Activated CD8-positive, alpha-beta memory T cell treated with anti-CD3 and anti-CD28 coated beads, Interleukin-2, amount 50 U/mL, for 24 hours (primary cell): ENCODE measurements around the gene GDAP2.

Experiments
- DNase-seq: peaks from one replicate; pipeline ENCODE4 v3.0.0-alpha.2; 2020; ENCODE audit errors: extremely low read depth

The GDAP2 gene

DNA sequence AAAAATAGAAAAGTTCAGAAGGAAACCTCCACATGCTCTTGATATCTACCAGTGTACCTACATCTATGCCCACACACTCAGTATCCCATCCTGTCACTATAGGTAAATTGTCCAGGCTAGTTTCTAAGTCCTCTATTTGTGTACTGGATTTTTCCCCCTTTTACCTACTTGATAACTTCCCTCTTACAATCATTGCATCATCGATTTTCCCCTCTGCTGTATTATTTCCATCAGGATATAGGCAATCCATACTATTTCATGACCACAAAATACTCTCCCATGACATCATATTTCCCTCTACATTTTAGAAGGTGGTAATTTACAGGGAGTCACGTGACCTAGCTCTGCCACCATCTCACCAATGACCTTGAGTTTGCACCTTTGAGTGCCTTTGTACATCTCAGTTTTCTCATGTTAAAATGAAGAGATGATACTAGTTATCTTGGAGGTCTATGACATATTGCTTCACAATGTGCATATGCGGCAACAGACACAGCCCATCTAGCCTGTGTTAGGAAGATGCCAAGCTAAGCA is 88.2 kb downstream of the GDAP2 start:
- no peak for DNase-seq

DNA sequence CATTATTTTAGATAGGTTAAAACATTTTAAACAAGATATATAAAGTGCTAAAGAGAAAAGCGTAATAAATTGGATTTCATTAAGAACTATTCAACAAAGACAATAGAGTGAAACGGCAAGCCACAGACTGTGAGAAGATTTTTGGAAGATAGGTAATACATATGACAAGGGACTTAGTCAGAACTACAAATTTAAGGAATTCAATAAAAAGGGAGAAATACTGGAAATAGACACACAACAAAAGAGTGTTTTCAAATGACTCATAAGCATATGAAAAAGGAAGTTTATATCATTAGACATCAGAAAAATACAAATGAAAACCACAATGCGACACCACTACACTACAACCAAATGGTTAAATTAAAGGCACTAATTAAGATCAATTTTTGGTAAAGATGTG is 90.5 kb downstream of the GDAP2 start:
- DNase-seq: no peak

DNA sequence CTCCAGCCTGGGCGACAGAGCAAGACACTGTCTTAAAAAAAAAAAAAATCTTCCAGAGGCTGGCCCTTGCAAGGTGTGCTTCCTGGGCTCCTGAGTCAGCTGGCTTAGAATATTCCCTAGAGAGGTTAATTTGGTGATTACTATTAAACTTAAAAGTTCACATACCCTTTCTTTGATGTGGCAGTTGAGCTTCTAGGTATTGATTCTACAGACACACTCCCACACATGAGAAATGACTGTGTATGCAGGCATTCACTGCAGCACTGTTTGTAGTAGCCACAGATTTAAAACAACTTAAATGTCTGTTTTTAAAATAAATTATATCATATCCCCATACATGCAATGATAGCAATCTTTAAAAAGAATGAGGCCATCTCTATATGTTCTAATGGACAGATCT is 93.4 kb downstream of the GDAP2 start:
- DNase-seq: no peak

DNA sequence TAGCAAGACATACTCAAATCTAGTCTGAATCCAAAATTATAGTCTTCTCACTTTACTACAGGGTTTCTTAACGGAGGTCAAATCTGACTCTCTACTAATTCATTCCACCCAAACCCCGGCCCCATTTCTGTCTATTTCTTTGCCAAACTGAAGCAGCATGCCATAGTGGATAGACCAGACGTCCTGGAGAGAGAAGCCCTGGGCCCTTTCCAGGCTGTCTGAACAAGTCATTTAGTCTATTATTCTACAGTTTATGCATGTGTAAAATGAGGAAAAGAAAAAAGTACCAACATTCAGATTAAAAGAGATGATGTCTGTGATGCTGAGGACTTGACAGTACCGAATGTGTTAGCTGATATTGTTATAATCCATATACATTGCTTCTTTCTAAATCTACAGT is 95.0 kb downstream of the GDAP2 start:
- no peak for DNase-seq

DNA sequence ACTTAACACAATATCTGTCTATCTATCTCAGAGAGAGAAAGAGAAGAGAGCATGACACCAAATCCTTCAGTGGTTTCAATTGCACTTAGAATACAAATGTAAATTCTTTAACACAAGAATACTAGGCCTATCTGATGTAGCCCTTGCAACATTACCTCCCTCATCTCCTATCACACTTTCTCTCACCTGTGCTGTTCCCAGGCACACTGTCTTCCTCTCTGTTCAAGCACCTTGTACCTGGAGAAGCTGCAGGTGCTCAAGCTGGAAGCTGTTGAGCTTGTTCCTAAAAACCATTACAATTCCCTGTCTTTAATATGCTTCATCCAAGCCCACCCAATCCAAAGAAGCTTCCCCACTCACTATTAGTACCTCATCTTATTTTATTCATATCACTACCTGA is 97.0 kb downstream of the GDAP2 start:
- DNase-seq: no peak

DNA sequence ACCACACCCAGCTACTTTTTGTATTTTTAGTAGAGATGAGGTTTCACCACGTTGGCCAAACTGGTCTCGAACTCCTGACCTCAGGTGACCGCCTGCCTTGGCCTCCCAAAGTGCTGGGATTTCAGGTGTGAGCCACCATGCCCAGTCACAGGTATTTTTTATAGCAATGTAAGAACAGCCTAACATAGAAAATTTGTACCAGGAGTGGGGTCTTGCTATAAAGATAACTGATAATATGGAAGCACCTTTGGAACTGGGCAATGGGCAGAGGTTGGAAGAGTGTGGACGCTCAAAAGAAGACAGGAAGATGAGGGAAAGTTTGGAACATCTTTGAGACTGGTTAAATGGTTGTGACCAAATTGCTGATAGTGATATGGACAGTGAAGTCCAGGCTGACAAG is 99.2 kb downstream of the GDAP2 start:
- DNase-seq: no peak

DNA sequence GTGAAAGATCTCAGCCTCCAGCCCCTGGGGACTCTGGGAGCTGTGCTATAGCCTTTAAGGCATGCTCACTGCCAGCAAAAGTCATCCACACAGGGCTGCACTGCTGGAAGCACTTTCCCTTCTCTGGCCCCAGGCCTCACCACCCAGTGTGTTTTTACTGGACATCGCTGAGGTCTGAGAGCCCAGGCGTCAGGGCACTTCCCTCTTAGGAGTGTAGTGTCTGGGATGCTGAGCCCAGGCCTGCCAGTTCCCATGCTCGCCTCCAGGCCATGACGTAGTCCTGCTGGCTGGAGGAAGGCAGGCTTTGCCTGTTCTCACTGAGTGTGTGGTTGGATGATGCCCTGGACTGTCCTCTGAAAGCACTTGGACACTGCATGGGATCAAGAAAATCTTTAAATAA is 101.2 kb downstream of the GDAP2 start:
- DNase-seq: no peak

DNA sequence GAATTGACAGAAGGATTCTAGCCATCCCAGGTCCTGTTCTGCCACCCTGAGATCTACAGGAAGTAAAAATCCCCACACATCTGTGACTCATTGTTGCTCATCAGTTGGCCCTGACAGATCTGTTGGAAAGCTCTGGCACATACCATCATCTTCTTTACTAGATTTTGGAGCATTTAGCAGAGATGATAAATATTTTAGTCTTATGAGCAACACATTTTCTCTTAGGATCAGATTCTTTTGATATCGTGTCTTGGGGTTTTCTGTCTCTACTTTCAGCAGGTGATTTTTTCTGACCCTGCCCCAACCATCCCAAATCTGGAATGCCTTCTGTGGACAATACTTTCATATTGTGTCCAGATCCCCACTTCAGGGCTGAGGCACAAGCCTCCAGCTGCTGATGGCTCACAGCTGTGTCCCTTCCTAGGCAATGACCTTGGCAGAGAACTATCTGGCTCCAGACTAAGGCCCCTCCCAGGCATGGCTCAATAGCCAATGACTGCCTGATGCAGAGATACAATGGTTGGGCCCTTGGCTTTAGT is 102.8 kb downstream of the GDAP2 start:
- no peak for DNase-seq

DNA sequence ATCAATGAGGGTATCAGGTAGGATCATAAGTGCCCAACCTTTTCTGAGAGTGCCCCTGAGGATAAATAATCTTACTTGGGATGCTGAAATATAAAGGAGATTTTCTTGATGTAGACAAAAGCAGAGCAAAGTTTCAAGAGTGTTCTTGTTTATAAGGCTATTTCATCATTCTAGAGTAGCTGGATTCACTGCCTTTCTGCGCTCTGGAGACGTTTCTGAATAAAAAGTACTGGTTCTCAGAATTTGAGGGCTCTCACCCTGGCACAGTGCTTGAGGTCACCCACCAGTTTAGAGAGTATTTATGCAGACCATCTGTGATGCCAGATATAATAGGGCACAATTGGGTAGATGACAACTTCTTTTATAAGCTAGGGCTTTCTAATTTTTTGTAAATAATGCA is 103.3 kb downstream of the GDAP2 start:
- DNase-seq: no peak

DNA sequence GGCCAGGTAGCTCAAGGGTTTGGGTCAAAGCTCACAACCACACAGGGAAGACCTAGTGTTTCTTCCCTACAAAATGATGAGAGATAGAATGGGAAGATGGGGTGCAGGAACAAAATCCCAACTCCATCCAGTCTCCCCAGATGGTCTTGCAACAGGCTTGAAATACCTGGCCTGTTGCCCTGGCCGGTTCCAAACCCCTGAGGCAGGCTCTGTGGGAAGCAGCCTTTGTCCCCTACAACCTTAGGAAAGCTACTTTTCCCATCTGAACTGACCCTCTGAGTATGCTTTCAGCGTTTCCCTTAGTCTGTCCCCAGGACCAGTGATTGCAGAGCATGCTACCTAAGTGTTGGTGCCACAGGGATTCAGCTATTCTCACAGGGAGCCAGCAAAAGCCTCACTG is 104.0 kb downstream of the GDAP2 start:
- no peak for DNase-seq

DNA sequence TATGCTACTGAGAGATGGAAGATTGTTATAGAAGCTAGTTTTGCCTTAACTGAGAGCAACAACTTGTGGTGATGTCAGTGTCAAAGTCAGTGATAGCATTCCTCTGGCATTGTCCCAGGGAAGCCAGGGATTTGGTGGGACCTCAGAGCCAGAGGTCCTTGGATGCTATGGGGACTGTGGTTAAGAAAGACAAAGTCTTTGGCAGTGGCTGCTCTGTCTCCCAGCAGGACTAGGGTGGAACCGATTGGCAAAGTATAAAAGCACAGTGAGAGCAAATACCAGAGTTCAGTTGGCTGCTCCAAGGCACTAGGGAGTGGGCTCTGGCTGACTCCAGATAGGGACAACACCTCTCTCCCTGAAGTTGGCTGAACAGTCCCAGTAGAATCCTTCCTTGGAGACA is 104.8 kb downstream of the GDAP2 start:
- no peak for DNase-seq

DNA sequence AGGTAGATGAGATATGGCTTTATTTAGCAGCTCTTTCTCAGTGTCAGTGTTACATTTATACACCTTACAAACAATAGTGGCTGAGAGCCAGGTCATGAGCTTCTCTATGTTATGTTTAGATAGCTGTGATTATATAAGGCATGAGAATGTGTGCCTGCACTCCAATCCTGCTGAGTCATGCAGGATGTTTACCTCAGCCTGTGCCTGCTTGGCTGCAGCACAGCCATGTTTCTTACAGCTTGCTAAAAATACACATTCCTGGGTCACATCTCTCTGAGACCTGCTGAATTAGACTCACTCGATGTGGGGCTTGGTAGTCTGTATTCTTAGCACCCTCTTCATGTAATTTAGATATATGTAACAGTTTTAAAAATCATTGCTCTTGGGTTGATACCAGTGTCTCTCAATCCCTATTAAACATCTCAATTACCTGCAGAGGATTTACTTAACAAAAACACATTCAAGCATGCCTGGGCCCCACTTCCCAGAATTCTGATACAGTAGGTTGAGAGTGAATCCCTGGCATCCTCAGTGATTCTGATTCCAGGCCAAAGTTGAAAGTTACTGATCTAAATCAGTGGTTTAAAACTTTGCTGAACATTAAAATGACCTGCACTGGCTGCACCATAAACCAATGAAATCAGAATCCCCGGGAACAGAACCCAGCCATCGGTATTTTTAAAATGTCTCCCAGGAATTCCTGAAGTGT is 107.5 kb downstream of the GDAP2 start:
- DNase-seq: no peak

DNA sequence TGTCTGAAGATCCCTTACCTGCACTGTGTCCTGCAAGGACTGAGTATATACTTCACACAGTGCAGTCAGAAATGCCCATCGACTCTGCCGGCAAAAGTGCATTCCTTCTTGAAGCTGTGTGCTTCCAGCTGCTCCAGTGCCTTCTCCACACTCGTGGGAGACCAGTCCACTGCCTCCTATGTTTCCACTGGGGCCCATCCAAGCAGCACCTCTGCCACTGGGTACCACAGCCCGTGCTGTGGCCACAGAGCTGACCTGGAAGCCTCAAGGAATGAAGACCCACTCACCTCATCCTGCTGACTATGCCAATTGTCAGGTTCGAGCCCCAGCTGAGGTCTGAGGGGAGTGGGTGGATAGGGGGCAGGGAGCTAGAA is 108.1 kb downstream of the GDAP2 start:
- DNase-seq: no peak

DNA sequence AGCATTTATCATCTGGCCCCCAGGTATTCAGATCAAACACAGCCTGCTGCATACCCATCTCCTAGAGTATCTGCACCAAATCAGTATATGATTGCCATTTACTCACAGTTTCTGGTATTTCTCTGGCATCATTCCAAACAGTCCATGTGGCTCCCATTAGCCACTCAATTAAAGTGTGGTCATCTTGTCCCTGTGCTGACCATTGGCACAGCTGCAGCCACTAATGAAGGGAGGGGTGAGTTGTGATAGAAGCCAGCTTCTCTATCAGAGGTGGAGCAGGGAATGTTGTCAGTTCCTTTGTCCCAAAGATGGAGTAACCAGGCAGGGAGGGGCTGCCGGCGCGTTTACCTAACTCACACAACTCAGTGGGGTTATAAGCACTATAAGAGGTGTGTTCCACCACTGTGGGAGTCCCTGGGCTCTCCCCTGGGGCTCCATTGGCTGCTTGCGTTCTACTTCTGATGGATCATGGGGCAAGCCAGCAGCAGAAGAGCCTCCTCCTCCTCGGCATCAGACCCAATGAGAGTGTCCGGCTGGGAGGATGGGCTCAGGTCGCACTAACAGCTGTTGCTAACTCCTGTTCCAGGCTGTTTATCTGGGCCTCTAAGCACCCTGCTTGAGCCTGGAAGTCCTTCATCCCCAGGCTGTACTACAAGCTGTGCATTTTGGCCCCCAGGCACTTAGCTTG is 108.6 kb downstream of the GDAP2 start:
- no peak for DNase-seq

DNA sequence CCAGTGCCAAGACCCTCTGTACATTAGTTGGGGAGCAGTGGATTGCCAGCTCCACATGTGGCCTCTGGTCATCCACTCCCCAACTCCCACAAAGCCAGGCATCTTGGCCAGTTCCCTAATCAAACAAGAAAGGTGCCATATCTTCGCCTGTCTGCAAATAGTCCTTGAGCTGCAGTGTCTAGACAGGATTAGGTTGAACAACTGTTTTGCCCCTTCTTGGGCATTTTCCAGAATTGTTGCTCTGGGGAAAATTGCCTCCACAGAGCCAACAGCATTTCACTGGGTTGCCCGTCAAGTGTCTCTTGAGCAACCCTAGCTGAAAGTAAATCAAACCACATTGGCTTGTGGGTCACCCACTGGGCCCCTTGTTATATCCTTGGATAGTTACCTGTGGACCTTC is 109.3 kb downstream of the GDAP2 start:
- no peak for DNase-seq

DNA sequence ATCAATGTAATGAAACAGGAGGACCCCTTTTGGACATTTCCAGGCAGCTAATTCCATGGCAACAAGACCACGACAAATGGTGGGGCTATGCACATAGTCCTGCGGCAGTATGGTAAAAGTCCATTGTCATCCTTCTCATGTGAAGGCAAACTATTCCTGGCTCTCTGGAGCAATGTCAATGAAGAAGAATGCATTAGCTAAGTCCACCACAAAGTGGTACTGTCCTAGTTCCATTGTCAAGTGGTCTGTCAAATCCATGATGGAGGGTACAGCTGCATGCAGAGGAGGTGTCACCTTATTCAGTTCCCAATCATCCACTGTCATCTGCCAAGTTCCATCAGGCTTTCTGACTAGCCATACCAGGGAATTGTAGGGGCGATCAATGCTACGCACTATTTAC is 110.1 kb downstream of the GDAP2 start:
- DNase-seq: no peak

DNA sequence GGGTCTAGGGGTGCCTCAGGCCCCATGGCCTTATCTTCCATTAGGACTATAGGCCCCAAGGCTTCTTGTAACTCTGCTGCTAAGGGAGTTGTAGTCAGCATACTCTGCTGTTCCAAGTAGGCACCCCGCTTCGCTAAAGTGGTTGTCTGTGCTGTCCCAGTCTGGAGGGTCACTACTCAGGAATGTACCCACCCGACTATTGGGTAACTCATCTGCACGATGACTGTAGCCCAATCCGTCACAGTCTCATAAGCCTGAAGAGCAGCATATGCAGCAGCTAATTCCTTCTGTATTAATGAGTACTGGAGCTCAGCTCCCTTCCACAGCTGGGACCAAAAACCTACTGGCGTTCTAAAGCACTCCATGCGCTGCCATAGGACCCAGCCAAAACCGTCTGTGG is 111.0 kb downstream of the GDAP2 start:
- no peak for DNase-seq

DNA sequence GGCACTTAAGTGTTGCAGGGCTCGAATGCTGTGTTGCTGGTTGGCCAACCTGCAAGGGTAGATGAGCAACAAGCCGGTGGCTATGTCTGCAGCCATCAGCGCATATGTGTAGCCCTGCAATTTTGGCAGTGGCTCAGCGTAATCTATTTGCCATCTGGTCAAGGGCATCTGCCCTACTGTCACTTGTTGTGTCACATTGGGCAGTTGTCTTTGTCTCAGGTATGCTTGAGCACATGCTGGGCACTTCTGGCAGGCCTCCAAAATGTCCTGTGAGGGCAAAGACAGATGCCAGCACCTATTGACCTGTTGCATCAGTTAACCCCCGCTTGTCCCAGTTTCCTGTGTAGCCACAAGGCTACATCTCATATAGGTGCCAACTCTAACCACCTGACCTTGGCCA is 111.8 kb downstream of the GDAP2 start:
- DNase-seq: no peak

DNA sequence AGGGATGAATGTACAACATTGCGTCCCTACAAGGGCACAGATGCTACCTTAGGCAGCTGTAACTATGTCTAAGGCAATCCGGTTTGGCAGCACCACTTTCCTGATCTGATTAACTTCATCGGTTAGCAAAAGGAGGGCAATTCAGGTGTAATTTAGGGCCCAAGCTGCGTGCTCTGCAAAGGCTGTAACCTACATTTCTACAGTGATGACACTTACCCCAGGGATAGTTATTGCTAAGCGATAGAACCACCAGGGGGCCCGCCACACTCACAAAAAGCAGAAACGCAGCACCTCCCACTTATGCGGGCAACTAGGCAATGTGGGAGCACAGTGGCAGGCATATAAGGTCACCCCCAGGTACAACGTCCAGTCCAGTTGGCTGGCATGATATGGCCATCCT is 113.5 kb downstream of the GDAP2 start:
- no peak for DNase-seq

DNA sequence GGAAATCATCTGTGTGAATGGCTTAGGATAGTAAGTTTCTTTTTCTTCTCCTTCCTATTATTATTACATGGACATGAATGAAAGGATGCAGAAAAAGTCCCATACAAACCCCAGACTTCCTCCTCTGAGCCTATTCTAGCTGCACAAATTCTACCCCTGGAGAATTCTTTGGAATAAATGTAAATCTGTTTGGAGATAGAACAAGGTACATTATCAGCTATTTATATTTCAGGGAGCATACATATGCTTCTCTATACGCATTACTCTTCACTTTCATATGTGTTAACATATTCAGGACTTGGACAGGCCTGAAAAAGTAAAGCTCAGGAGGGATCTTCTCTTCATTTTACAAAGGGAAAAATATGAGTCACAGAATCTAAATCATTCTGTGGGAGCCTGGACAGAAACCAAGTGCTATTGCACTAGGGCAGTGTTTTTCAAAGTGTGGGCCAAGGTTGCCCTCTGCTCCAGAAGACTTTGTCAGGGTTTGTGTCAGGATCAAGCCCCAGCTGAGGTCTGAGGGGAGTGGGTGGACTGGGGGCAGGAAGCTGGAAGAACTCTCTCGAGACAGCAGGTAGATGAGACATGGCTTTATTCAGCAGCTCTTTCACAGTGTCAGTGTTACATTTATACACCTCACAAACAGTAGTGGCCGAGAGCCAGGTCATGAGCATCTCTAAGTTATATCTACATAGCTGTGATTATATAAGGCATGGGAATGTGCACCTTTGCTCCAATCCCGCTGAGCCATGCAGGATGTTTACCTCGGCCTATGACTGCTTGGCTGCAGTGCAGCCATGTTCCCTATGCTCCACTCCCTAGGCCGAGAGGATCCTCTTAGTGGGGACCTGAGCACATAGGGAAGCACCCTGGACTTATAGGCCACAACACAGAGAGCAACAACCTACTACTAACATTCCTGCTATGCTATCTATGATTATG is 114.3 kb downstream of the GDAP2 start:
- DNase-seq: no peak
